Neural progenitor cell (in vitro differentiated cells): ENCODE results near the gene TMEM143. TPM values are rescaled to one million over a fixed set of nuclear protein-coding genes. Genes with fewer than 3 reads are reported as not detected.
A peak's percentile ranks its signal among the peaks of the same experiment; 100 is the strongest.

Experiments used
- DNase-seq: peaks from one replicate; pipeline ENCODE4 v3.0.0-alpha.2; 2016; ENCODE audit warnings: low spot score
- H2AFZ ChIP-seq: fragments of 200-600 bp; sonication (generic); replicated peaks from 2 replicates; pipeline ENCODE4 v1.6.1; 2016; ENCODE audit warnings: antibody characterized with exemption
- H3F3A ChIP-seq: fragments of 200-600 bp; sonication (generic); 2 replicates; pipeline ENCODE4 v1.6.1; 2016; ENCODE audit warnings: antibody characterized with exemption, low read depth
- H3K27ac ChIP-seq: fragments of 200-600 bp; sonication (generic); 2 replicates; pipeline ENCODE4 v1.5.1; 2016; ENCODE audit warnings: mild to moderate bottlenecking
- H3K27me3 ChIP-seq: fragments of 200-600 bp; sonication (generic); 2 replicates; pipeline ENCODE4 v1.6.1; 2016; ENCODE audit warnings: mild to moderate bottlenecking, moderate library complexity
- H3K36me3 ChIP-seq: fragments of 200-600 bp; sonication (generic); 2 replicates; pipeline ENCODE4 v1.5.1; 2016
- H3K4me1 ChIP-seq: fragments of 200-600 bp; sonication (generic); 2 replicates; pipeline ENCODE4 v1.6.1; 2016; ENCODE audit warnings: mixed run types
- H3K4me2 ChIP-seq: fragments of 200-600 bp; sonication (generic); 2 replicates; pipeline ENCODE4 v1.6.1; 2016
- H3K4me3 ChIP-seq: fragments of 200-600 bp; sonication (generic); 2 replicates; pipeline ENCODE4 v1.5.1; 2016
- H3K79me2 ChIP-seq: fragments of 200-600 bp; sonication (generic); 2 replicates; pipeline ENCODE4 v1.6.1; 2016; ENCODE audit warnings: low read depth
- H3K9ac ChIP-seq: fragments of 200-600 bp; sonication (generic); 2 replicates; pipeline ENCODE4 v1.6.1; 2016
- H3K9me3 ChIP-seq: fragments of 200-600 bp; sonication (generic); 2 replicates; pipeline ENCODE4 v1.5.1; 2016; ENCODE audit warnings: low read depth
- H4K20me1 ChIP-seq: fragments of 200-600 bp; sonication (generic); 2 replicates; pipeline ENCODE4 v1.6.1; 2016; ENCODE audit warnings: low read depth
- H3K27ac Mint-ChIP-seq: 3 replicates; pipeline ENCODE4 v1.8.0; 2021; ENCODE audit warnings: mixed read lengths
- H3K27me3 Mint-ChIP-seq: 2 replicates; pipeline ENCODE4 v1.8.0; 2022; ENCODE audit warnings: low read depth, mild to moderate bottlenecking, inconsistent platforms, moderate library complexity, mixed read lengths; ENCODE audit not compliant: insufficient read depth
- H3K36me3 Mint-ChIP-seq: 3 replicates; pipeline ENCODE4 v1.8.0; 2021; ENCODE audit warnings: mixed read lengths
- H3K4me1 Mint-ChIP-seq: 3 replicates; pipeline ENCODE4 v1.8.0; 2021; ENCODE audit warnings: mixed read lengths
- H3K4me3 Mint-ChIP-seq: 3 replicates; pipeline ENCODE4 v1.8.0; 2021; ENCODE audit warnings: mild to moderate bottlenecking, moderate library complexity, mixed read lengths
- H3K9me3 Mint-ChIP-seq: 3 replicates; pipeline ENCODE4 v1.8.0; 2020; ENCODE audit warnings: mixed read lengths
- EZH2 ChIP-seq: fragments of 200-600 bp; sonication (generic); IDR thresholded peaks from 2 replicates; pipeline ENCODE4 v1.6.1; 2017; ENCODE audit warnings: antibody characterized with exemption, mild to moderate bottlenecking, moderate library complexity
- EZH2phosphoT487 ChIP-seq: fragments of 200-600 bp; sonication (generic); IDR thresholded peaks from 2 replicates; pipeline ENCODE4 v1.6.1; 2017; ENCODE audit warnings: antibody characterized with exemption
- total RNA-seq: library from RNA; depleted of rRNA; stranded (reverse); fragments of >200 nt; gene quantifications from 2 replicates; pipeline ENCODE4 v1.2.3, GENCODE V29; 2015; ENCODE audit warnings: low replicate concordance
- TF ChIP-seq, protein P1 (sequence below): fragments of 200-600 bp; sonication (generic); IDR thresholded peaks from 2 replicates; pipeline ENCODE4 v1.5.1; 2017; ENCODE audit warnings: antibody characterized with exemption, mild to moderate bottlenecking

TMEM143 gene
- total RNA-seq, 1 donor from 2014 or later = 3.1 TPM

GRCh38 chr19:48353677-48354076 lies 10.1 kb downstream of the TMEM143 start:
- Mint-ChIP-seq H3K4me3 (no peak overlapping the region), H3K27ac (peak overlapping the region; percentile 27)

DNA sequence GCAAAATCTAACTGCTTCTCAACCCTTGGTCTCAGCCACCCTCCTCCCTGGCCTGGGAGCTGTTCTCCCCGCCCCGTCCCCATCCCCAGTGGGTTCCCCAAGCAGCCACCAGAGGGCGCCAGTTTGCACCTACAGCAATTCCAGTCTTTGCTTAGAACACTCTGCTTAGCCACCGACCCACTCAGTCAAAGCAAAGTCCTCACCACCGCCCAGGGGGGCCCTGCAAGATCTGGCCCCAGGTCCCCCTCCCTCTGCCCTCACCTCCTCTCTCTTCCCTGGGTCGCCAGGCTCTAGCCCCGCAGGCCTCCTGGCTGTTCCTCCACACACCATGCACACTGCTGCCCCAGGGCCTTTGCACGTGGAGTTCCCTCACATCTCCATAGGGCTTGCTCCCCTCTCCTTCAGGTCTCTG lies 12.4 kb downstream of the TMEM143 start:
- H3K4me3 Mint-ChIP-seq = peak overlapping the region; percentile 48
- no peaks in the 10 kb centered on the region for H3K79me2 ChIP-seq

More at GRCh38 chr19:48353677-48354076, 10.1 kb downstream of the TMEM143 start:
- H3K27me3 Mint-ChIP-seq = peaks cover 22% of the 10 kb centered on the region
- peaks cover 35% of the 10 kb centered on the region for H3K4me1 Mint-ChIP-seq
- Histone ChIP-seq H3K9me3 (no peaks in the 10 kb centered on the region), H2AFZ (no peak overlapping the region), H3K79me2 (no peaks in the 10 kb centered on the region), H3F3A (peaks cover 3% of the 10 kb centered on the region), H3K4me1 (peaks cover 2% of the 10 kb centered on the region), H4K20me1 (no peaks in the 10 kb centered on the region), H3K4me3 (no peak overlapping the region), H3K4me2 (no peak overlapping the region), H3K27me3 (no peaks in the 10 kb centered on the region), H3K27ac (no peak overlapping the region), H3K9ac (no peak overlapping the region), H3K36me3 (no peaks in the 10 kb centered on the region)
- TF ChIP-seq, protein P1, sequence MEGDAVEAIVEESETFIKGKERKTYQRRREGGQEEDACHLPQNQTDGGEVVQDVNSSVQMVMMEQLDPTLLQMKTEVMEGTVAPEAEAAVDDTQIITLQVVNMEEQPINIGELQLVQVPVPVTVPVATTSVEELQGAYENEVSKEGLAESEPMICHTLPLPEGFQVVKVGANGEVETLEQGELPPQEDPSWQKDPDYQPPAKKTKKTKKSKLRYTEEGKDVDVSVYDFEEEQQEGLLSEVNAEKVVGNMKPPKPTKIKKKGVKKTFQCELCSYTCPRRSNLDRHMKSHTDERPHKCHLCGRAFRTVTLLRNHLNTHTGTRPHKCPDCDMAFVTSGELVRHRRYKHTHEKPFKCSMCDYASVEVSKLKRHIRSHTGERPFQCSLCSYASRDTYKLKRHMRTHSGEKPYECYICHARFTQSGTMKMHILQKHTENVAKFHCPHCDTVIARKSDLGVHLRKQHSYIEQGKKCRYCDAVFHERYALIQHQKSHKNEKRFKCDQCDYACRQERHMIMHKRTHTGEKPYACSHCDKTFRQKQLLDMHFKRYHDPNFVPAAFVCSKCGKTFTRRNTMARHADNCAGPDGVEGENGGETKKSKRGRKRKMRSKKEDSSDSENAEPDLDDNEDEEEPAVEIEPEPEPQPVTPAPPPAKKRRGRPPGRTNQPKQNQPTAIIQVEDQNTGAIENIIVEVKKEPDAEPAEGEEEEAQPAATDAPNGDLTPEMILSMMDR = no peak
- no peaks in the 10 kb centered on the region for H3K36me3 Mint-ChIP-seq
- peaks cover 2% of the 10 kb centered on the region for H3K9me3 Mint-ChIP-seq
- no peak for DNase-seq

GRCh38 chr19:48350856-48351255 lies 12.9 kb downstream of the TMEM143 start:
- no peaks in the 10 kb centered on the region for H3K36me3 Mint-ChIP-seq
- no peak for DNase-seq
- Histone ChIP-seq H3K79me2 (no peaks in the 10 kb centered on the region), H3K4me3 (no peak overlapping the region), H3K9me3 (no peaks in the 10 kb centered on the region), H3K36me3 (no peaks in the 10 kb centered on the region), H3K9ac (no peak overlapping the region), H2AFZ (no peak overlapping the region), H3K4me2 (no peak overlapping the region), H3K27me3 (no peaks in the 10 kb centered on the region), H3F3A (no peaks in the 10 kb centered on the region), H4K20me1 (no peaks in the 10 kb centered on the region), H3K4me1 (peaks cover 2% of the 10 kb centered on the region), H3K27ac (no peak overlapping the region)
- no peaks in the 10 kb centered on the region for H3K9me3 Mint-ChIP-seq
- peak overlapping the region; percentile 48 for H3K4me3 Mint-ChIP-seq
- peaks cover 32% of the 10 kb centered on the region for H3K4me1 Mint-ChIP-seq
- TF ChIP-seq, protein P1 = no peak
- peaks cover 19% of the 10 kb centered on the region for H3K27me3 Mint-ChIP-seq
- H3K27ac Mint-ChIP-seq = no peak overlapping the region

More for the DNA sequence above, 12.4 kb downstream of the TMEM143 start:
- Histone ChIP-seq H3K36me3 (no peaks in the 10 kb centered on the region), H3K9me3 (no peaks in the 10 kb centered on the region), H3K27ac (no peak overlapping the region), H3F3A (no peaks in the 10 kb centered on the region), H3K4me1 (peaks cover 2% of the 10 kb centered on the region), H3K4me2 (no peak overlapping the region), H4K20me1 (no peaks in the 10 kb centered on the region), H3K9ac (no peak overlapping the region), H3K4me3 (no peak overlapping the region), H2AFZ (no peak overlapping the region), H3K27me3 (no peaks in the 10 kb centered on the region)
- Mint-ChIP-seq H3K9me3 (no peaks in the 10 kb centered on the region), H3K27me3 (peaks cover 20% of the 10 kb centered on the region), H3K4me1 (peaks cover 35% of the 10 kb centered on the region), H3K27ac (no peak overlapping the region), H3K36me3 (no peaks in the 10 kb centered on the region)
- DNase-seq = peak; percentile 81
- TF ChIP-seq EZH2phosphoT487 (no peak), EZH2 (no peak)
- TF ChIP-seq, protein P1 = peak; percentile 89

DNA sequence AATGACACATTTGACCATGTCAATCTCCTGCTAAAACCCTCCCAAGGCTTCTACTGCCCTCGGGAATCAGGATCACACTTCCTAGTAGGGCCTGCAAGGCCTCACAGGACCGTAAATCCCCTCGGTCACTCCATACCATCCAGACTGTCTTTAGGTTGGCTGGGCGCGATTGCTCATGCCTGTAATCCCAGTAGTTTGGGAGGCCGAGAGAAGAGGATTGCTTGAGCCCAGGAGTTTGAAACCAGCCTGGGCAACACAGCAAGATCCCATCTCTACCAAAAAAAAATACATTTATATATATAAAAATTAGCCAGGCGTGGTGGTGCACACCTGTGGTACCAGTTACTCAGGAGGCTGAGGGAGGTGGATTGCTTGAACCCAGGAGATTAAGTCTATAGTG lies 15.0 kb downstream of the TMEM143 start:
- TF ChIP-seq, protein P1 = no peak
- TF ChIP-seq EZH2 (no peak), EZH2phosphoT487 (no peak)
- Histone ChIP-seq H3K4me3 (no peak overlapping the region), H3K27me3 (no peaks in the 10 kb centered on the region), H3K36me3 (no peaks in the 10 kb centered on the region), H3K9me3 (no peaks in the 10 kb centered on the region), H3F3A (no peaks in the 10 kb centered on the region), H3K79me2 (no peaks in the 10 kb centered on the region), H3K27ac (no peak overlapping the region), H3K4me1 (no peaks in the 10 kb centered on the region), H2AFZ (no peak overlapping the region), H3K9ac (no peak overlapping the region), H4K20me1 (no peaks in the 10 kb centered on the region), H3K4me2 (no peak overlapping the region)
- Mint-ChIP-seq H3K27me3 (peaks cover 21% of the 10 kb centered on the region), H3K4me1 (peaks cover 15% of the 10 kb centered on the region), H3K4me3 (no peak overlapping the region), H3K36me3 (no peaks in the 10 kb centered on the region), H3K27ac (no peak overlapping the region), H3K9me3 (no peaks in the 10 kb centered on the region)
- no peak for DNase-seq
